Cerebellar nuclear complex (tissue), 1 donor: ENCODE measurements around the gene MNAT1.
"Not testable (repeated sequence)": the region's sequence is repeated elsewhere in the genome, so short reads cannot be mapped to it uniquely, and the experiment has no call there.

Experiments used
- DNase-seq, 2 experiments: peaks; one replicate each; lab custom pipeline; 2025; lab: John Stamatoyannopoulos, UW

MNAT1 gene

GRCh38 chr14:60734465-60735242 lies at the start of gene MNAT1:
Gene MNAT1, plus strand, starts transcription at chr14:60734761. Its CDS starts 102 bp downstream, at chr14:60734863.
- DNase-seq, result peak in 1 of 2 experiments; percentile 52

- no peak for DNase-seq
Observed at GRCh38 chr14:60686865-60687264, 47.7 kb upstream of the MNAT1 start.

- DNase-seq, result no peak
Observed at GRCh38 chr14:60691383-60692113, 43.0 kb upstream of the MNAT1 start.

GRCh38 chr14:60695327-60695726 lies 39.2 kb upstream of the MNAT1 start:
- DNase-seq, result no peak

- no peak for DNase-seq
Observed at GRCh38 chr14:60700598-60700997, 34.0 kb upstream of the MNAT1 start.

- no peak for DNase-seq
Observed at GRCh38 chr14:60705100-60705499, 29.5 kb upstream of the MNAT1 start.

- DNase-seq, result no peak
Observed at GRCh38 chr14:60707858-60708257, 26.7 kb upstream of the MNAT1 start.

- no peak for DNase-seq
Observed at GRCh38 chr14:60710494-60710893, 24.1 kb upstream of the MNAT1 start.

GRCh38 chr14:60713513-60713912 lies 21.0 kb upstream of the MNAT1 start:
- no peak for DNase-seq

GRCh38 chr14:60720391-60720790 lies 14.2 kb upstream of the MNAT1 start:
- DNase-seq, result no peak

- DNase-seq, result no peak
Observed at GRCh38 chr14:60720962-60721325, 13.6 kb upstream of the MNAT1 start.

GRCh38 chr14:60721326-60722106 lies 13.0 kb upstream of the MNAT1 start:
- no peak for DNase-seq

GRCh38 chr14:60722107-60722356 lies 12.5 kb upstream of the MNAT1 start:
- DNase-seq, result no peak

GRCh38 chr14:60722357-60723115 lies 12.0 kb upstream of the MNAT1 start:
- DNase-seq, result no peak

GRCh38 chr14:60723116-60723906 lies 11.2 kb upstream of the MNAT1 start:
- no peak for DNase-seq

GRCh38 chr14:60723907-60724618 lies 10.5 kb upstream of the MNAT1 start, which contains the start of gene SIX4:
Gene SIX4, minus strand, starts transcription at chr14:60724351. Its CDS starts 277 bp downstream, at chr14:60724074.
- peak in 1 of 2 experiments; percentile 54 for DNase-seq

- not testable (repeated sequence) for DNase-seq
Observed at GRCh38 chr14:60731291-60731690, 3.3 kb upstream of the MNAT1 start.

GRCh38 chr14:60732840-60733483 lies 1.6 kb upstream of the MNAT1 start:
- DNase-seq, result no peak

- DNase-seq, result no peak
Observed at GRCh38 chr14:60735416-60735815, 855 bp downstream of the MNAT1 start.

- DNase-seq, result no peak
Observed at GRCh38 chr14:60736494-60736893, 1.9 kb downstream of the MNAT1 start.
